GM23338 (cell line): ENCODE measurements around the gene MATK. TPM values are rescaled to one million over a fixed set of nuclear protein-coding genes. Genes with fewer than 3 reads are reported as not detected.

Source experiments
- ATAC-seq: fragments of 200-7000 bp; cut with Tn5 transposase; 3 replicates; pipeline ENCODE4 v1.9.1; 2020
- DNase-seq: peaks from one replicate; pipeline ENCODE4 v3.0.0-alpha.2; 2015; ENCODE audit warnings: low spot score
- H2AFZ ChIP-seq: fragments of 200-600 bp; sonication (generic); 2 replicates; pipeline ENCODE4 v1.8.0; 2016; ENCODE audit warnings: antibody characterized with exemption, mild to moderate bottlenecking, moderate library complexity
- H3F3A ChIP-seq: fragments of 200-600 bp; sonication (generic); replicated peaks from 2 replicates; pipeline ENCODE4 v1.8.0; 2017; ENCODE audit warnings: antibody characterized with exemption, mixed run types, low read depth
- H3K27ac ChIP-seq: fragments of 200-600 bp; sonication (generic); 2 replicates; pipeline ENCODE4 v1.6.1; 2016; ENCODE audit warnings: low read depth
- H3K27me3 ChIP-seq: fragments of 200-600 bp; sonication (generic); 2 replicates; pipeline ENCODE4 v1.8.0; 2016; ENCODE audit warnings: mild to moderate bottlenecking, mixed run types, moderate library complexity; ENCODE audit not compliant: insufficient read depth
- H3K36me3 ChIP-seq: fragments of 200-600 bp; sonication (generic); 2 replicates; pipeline ENCODE4 v1.8.0; 2016; ENCODE audit warnings: mild to moderate bottlenecking; ENCODE audit not compliant: insufficient read depth
- H3K4me1 ChIP-seq: fragments of 200-600 bp; sonication (generic); 2 replicates; pipeline ENCODE4 v1.8.0; 2016; ENCODE audit warnings: mild to moderate bottlenecking, moderate library complexity; ENCODE audit not compliant: insufficient read depth
- H3K4me2 ChIP-seq: fragments of 200-600 bp; sonication (generic); 2 replicates; pipeline ENCODE4 v1.7.1; 2017; ENCODE audit warnings: mixed run types
- H3K4me3 ChIP-seq: fragments of 200-600 bp; sonication (generic); 2 replicates; pipeline ENCODE4 v1.6.1; 2016; ENCODE audit warnings: mixed run types
- H3K79me2 ChIP-seq: fragments of 200-600 bp; sonication (generic); replicated peaks from 2 replicates; pipeline ENCODE4 v1.8.0; 2017; ENCODE audit warnings: mild to moderate bottlenecking; ENCODE audit not compliant: insufficient read depth
- H3K9me2 ChIP-seq: fragments of 200-600 bp; sonication (generic); 2 replicates; pipeline ENCODE4 v1.8.0; 2017; ENCODE audit not compliant: insufficient read depth
- H4K20me1 ChIP-seq: fragments of 200-600 bp; sonication (generic); replicated peaks from 2 replicates; pipeline ENCODE4 v1.8.0; 2017; ENCODE audit warnings: mild to moderate bottlenecking; ENCODE audit not compliant: insufficient read depth
- H3K27ac Mint-ChIP-seq: 2 replicates; pipeline ENCODE4 v1.8.0; 2020; ENCODE audit warnings: inconsistent platforms, mild to moderate bottlenecking, moderate library complexity, mixed read lengths
- H3K27me3 Mint-ChIP-seq: 3 replicates; pipeline ENCODE4 v1.8.0; 2022; ENCODE audit warnings: low read depth, mild to moderate bottlenecking, moderate library complexity, mixed read lengths, inconsistent platforms; ENCODE audit not compliant: insufficient read depth, poor library complexity
- H3K36me3 Mint-ChIP-seq: 3 replicates; pipeline ENCODE4 v1.8.0; 2021; ENCODE audit warnings: low read depth, mild to moderate bottlenecking, inconsistent platforms, moderate library complexity, mixed read lengths
- H3K4me1 Mint-ChIP-seq: 3 replicates; pipeline ENCODE4 v1.8.0; 2020; ENCODE audit warnings: mild to moderate bottlenecking, inconsistent platforms, mixed read lengths
- H3K4me3 Mint-ChIP-seq: 3 replicates; pipeline ENCODE4 v1.8.0; 2021; ENCODE audit warnings: moderate library complexity, mild to moderate bottlenecking, inconsistent platforms, mixed read lengths
- H3K9me3 Mint-ChIP-seq: 3 replicates; pipeline ENCODE4 v1.8.0; 2020; ENCODE audit warnings: moderate library complexity, mild to moderate bottlenecking, inconsistent platforms, mixed read lengths
- CREB1 ChIP-seq: fragments of 250-450 bp; sonication (Bioruptor Pico); IDR thresholded peaks from 2 replicates; pipeline ENCODE4 v1.5.0; 2020; ENCODE audit warnings: low read depth, mild to moderate bottlenecking, moderate library complexity
- CTCF ChIP-seq, 2 experiments: fragments of 200-600 bp in 1 of 2; sonication (generic) in 1 of 2; conservative IDR thresholded peaks; 2 replicates each; pipeline versions ENCODE4 v1.5.1 to v1.6.1; 2016 to 2017; ENCODE audit warnings: antibody characterized with exemption in 2 of 2, low read depth in 2 of 2, mild to moderate bottlenecking in 2 of 2, moderate library complexity in 1 of 2
- EZH2 ChIP-seq: fragments of 200-600 bp; sonication (generic); IDR thresholded peaks from one replicate; pipeline ENCODE4 v1.8.0; 2017; ENCODE audit warnings: antibody characterized with exemption, mild to moderate bottlenecking, low read depth; ENCODE audit not compliant: unreplicated experiment
- EZH2phosphoT487 ChIP-seq: fragments of 200-600 bp; sonication (generic); IDR thresholded peaks from one replicate; pipeline ENCODE4 v1.8.1; 2018; ENCODE audit warnings: antibody characterized with exemption; ENCODE audit not compliant: unreplicated experiment
- JUNB ChIP-seq: IDR thresholded peaks from one replicate; pipeline ENCODE4 v1.6.1; 2016; ENCODE audit warnings: antibody characterized with exemption; ENCODE audit not compliant: unreplicated experiment
- NANOG ChIP-seq: IDR thresholded peaks from 2 replicates; pipeline ENCODE4 v1.6.1; 2016; ENCODE audit warnings: antibody characterized with exemption, borderline replicate concordance
- POLR2AphosphoS5 ChIP-seq: IDR thresholded peaks from 2 replicates; pipeline ENCODE4 v1.6.1; 2016; ENCODE audit warnings: antibody characterized with exemption, low read depth
- STAT1 ChIP-seq: IDR thresholded peaks from one replicate; pipeline ENCODE4 v1.6.1; 2016; ENCODE audit warnings: antibody characterized with exemption; ENCODE audit not compliant: unreplicated experiment
- ZNF114 ChIP-seq: fragments of 250-450 bp; sonication (Bioruptor Pico); IDR thresholded peaks from 2 replicates; pipeline ENCODE4 v1.5.0; 2020; ENCODE audit warnings: mild to moderate bottlenecking, moderate library complexity
- ZNF331 ChIP-seq: fragments of 250-450 bp; sonication (Bioruptor Pico); IDR thresholded peaks from 2 replicates; pipeline ENCODE4 v1.5.0; 2020; ENCODE audit warnings: low read depth, mild to moderate bottlenecking, moderate library complexity
- polyA plus RNA-seq: library from polyadenylated mRNA; unstranded; fragments of >200 nt; fragmentation: Nextera tagmentation; extraction: Ambion mirVana; gene quantifications from 2 replicates; pipeline ENCODE4 v1.2.1, GENCODE V29; 2016
- total RNA-seq: library from RNA; depleted of rRNA; stranded (reverse); fragments of >200 nt; shearing (Covaris generic); gene quantifications from 2 replicates; pipeline ENCODE4 v1.2.3, GENCODE V29; 2014
- TF ChIP-seq, protein P1 (sequence below): fragments of 250-450 bp; sonication (Bioruptor Pico); IDR thresholded peaks from 2 replicates; pipeline ENCODE4 v1.5.0; 2020; ENCODE audit warnings: mild to moderate bottlenecking, moderate library complexity
- TF ChIP-seq, protein P2 (sequence below): IDR thresholded peaks from 2 replicates; pipeline ENCODE4 v1.6.1; 2016; ENCODE audit warnings: antibody characterized with exemption
- TF ChIP-seq, protein P3 (sequence below): IDR thresholded peaks from one replicate; pipeline ENCODE4 v1.6.1; 2018; ENCODE audit warnings: antibody characterized with exemption; ENCODE audit not compliant: unreplicated experiment

The MATK gene
- total and polyA plus RNA-seq, 2 experiments from 2014 or later = 13.4 to 21.4 TPM

DNA sequence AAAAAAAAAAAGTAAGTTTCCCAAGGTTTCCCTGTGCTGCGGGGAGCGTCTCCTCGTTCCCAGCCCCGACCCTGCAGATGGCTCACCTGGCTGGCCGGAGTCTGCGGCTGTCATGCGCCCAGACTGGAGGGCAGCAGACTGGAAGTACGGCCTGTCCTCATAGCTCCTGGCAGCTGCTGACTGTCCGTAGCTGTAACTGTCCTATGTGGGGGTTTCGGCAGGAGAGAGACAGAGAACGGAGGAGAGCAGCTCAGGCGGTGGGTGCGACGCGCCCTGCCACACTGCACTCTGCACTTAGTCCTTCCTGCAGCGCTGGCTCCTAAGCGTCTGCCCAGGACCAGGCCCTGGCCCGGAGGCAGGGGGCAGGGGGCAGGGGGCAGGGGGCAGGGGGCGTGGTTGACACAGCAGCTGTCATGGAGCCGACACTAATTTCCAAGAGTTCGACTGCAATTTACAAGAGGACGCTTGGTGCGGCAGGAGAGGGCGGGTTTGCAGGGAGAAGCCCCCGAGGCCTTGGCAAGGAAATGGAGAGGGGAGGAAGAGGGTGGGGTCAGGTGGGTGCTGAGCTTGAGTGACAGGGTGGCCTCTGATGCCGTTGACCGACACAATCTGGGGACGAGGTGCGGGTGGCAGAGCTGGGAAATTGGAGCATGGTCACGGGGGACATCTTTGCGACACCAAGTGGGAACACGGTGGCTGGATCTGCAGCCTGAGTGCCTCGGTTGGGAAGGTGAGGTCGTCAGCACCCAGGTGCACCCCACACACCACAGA, 47.6 kb upstream of the MATK start:
- Histone ChIP-seq H3K4me3 (no peak overlapping the region), H2AFZ (no peak overlapping the region), H3K9me2 (no peaks in the 10 kb centered on the region), H3K79me2 (no peaks in the 10 kb centered on the region), H4K20me1 (no peaks in the 10 kb centered on the region), H3K27me3 (no peaks in the 10 kb centered on the region), H3F3A (0 out of 2 replicates have a peak, but pooled peaks cover 3% of the 10 kb centered on the region), H3K4me1 (no peaks in the 10 kb centered on the region), H3K4me2 (no peak overlapping the region), H3K27ac (no peak overlapping the region), H3K36me3 (no peaks in the 10 kb centered on the region)
- no peak overlapping the region for H3K4me3 Mint-ChIP-seq
- H3K9me3 Mint-ChIP-seq = peaks cover 17% of the 10 kb centered on the region
- DNase-seq = no peak
- ATAC-seq = no peak
- no peaks in the 10 kb centered on the region for H3K36me3 Mint-ChIP-seq
- no peaks in the 10 kb centered on the region for H3K4me1 Mint-ChIP-seq
- H3K27ac Mint-ChIP-seq = no peak overlapping the region
- TF ChIP-seq, protein P1, sequence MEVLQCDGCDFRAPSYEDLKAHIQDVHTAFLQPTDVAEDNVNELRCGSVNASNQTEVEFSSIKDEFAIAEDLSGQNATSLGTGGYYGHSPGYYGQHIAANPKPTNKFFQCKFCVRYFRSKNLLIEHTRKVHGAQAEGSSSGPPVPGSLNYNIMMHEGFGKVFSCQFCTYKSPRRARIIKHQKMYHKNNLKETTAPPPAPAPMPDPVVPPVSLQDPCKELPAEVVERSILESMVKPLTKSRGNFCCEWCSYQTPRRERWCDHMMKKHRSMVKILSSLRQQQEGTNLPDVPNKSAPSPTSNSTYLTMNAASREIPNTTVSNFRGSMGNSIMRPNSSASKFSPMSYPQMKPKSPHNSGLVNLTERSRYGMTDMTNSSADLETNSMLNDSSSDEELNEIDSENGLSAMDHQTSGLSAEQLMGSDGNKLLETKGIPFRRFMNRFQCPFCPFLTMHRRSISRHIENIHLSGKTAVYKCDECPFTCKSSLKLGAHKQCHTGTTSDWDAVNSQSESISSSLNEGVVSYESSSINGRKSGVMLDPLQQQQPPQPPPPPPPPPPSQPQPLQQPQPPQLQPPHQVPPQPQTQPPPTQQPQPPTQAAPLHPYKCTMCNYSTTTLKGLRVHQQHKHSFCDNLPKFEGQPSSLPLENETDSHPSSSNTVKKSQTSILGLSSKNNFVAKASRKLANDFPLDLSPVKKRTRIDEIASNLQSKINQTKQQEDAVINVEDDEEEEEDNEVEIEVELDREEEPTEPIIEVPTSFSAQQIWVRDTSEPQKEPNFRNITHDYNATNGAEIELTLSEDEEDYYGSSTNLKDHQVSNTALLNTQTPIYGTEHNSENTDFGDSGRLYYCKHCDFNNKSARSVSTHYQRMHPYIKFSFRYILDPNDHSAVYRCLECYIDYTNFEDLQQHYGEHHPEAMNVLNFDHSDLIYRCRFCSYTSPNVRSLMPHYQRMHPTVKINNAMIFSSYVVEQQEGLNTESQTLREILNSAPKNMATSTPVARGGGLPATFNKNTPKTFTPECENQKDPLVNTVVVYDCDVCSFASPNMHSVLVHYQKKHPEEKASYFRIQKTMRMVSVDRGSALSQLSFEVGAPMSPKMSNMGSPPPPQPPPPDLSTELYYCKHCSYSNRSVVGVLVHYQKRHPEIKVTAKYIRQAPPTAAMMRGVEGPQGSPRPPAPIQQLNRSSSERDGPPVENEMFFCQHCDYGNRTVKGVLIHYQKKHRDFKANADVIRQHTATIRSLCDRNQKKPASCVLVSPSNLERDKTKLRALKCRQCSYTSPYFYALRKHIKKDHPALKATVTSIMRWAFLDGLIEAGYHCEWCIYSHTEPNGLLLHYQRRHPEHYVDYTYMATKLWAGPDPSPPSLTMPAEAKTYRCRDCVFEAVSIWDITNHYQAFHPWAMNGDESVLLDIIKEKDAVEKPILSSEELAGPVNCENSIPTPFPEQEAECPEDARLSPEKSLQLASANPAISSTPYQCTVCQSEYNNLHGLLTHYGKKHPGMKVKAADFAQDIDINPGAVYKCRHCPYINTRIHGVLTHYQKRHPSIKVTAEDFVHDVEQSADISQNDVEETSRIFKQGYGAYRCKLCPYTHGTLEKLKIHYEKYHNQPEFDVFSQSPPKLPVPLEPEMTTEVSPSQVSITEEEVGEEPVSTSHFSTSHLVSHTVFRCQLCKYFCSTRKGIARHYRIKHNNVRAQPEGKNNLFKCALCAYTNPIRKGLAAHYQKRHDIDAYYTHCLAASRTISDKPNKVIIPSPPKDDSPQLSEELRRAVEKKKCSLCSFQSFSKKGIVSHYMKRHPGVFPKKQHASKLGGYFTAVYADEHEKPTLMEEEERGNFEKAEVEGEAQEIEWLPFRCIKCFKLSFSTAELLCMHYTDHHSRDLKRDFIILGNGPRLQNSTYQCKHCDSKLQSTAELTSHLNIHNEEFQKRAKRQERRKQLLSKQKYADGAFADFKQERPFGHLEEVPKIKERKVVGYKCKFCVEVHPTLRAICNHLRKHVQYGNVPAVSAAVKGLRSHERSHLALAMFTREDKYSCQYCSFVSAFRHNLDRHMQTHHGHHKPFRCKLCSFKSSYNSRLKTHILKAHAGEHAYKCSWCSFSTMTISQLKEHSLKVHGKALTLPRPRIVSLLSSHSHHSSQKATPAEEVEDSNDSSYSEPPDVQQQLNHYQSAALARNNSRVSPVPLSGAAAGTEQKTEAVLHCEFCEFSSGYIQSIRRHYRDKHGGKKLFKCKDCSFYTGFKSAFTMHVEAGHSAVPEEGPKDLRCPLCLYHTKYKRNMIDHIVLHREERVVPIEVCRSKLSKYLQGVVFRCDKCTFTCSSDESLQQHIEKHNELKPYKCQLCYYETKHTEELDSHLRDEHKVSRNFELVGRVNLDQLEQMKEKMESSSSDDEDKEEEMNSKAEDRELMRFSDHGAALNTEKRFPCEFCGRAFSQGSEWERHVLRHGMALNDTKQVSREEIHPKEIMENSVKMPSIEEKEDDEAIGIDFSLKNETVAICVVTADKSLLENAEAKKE (CRISPR knock-in tag) = no peak
- no peak for TF ChIP-seq NANOG
- no peak for TF ChIP-seq CTCF (conservative IDR thresholded peaks at IDR 0.05; ENCODE audit: low read depth in 2 of 2)
- TF ChIP-seq EZH2phosphoT487 = no peak
- no peak for TF ChIP-seq ZNF114 (CRISPR knock-in tag)
- TF ChIP-seq JUNB = no peak
- no peak for TF ChIP-seq POLR2AphosphoS5
- TF ChIP-seq CREB1 (CRISPR knock-in tag) = no peak
- no peak for TF ChIP-seq STAT1
- TF ChIP-seq, protein P2, sequence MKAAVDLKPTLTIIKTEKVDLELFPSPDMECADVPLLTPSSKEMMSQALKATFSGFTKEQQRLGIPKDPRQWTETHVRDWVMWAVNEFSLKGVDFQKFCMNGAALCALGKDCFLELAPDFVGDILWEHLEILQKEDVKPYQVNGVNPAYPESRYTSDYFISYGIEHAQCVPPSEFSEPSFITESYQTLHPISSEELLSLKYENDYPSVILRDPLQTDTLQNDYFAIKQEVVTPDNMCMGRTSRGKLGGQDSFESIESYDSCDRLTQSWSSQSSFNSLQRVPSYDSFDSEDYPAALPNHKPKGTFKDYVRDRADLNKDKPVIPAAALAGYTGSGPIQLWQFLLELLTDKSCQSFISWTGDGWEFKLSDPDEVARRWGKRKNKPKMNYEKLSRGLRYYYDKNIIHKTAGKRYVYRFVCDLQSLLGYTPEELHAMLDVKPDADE = no peak
- TF ChIP-seq, protein P3, sequence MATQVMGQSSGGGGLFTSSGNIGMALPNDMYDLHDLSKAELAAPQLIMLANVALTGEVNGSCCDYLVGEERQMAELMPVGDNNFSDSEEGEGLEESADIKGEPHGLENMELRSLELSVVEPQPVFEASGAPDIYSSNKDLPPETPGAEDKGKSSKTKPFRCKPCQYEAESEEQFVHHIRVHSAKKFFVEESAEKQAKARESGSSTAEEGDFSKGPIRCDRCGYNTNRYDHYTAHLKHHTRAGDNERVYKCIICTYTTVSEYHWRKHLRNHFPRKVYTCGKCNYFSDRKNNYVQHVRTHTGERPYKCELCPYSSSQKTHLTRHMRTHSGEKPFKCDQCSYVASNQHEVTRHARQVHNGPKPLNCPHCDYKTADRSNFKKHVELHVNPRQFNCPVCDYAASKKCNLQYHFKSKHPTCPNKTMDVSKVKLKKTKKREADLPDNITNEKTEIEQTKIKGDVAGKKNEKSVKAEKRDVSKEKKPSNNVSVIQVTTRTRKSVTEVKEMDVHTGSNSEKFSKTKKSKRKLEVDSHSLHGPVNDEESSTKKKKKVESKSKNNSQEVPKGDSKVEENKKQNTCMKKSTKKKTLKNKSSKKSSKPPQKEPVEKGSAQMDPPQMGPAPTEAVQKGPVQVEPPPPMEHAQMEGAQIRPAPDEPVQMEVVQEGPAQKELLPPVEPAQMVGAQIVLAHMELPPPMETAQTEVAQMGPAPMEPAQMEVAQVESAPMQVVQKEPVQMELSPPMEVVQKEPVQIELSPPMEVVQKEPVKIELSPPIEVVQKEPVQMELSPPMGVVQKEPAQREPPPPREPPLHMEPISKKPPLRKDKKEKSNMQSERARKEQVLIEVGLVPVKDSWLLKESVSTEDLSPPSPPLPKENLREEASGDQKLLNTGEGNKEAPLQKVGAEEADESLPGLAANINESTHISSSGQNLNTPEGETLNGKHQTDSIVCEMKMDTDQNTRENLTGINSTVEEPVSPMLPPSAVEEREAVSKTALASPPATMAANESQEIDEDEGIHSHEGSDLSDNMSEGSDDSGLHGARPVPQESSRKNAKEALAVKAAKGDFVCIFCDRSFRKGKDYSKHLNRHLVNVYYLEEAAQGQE = no peak
- TF ChIP-seq ZNF331 (CRISPR knock-in tag) = no peak
- no peak for TF ChIP-seq EZH2
- H3K27me3 Mint-ChIP-seq = peaks cover 2% of the 10 kb centered on the region
